ENCODE data around the gene NUDT8. TPM values are rescaled to one million over a fixed set of nuclear protein-coding genes. Genes with fewer than 3 reads are reported as not detected.

The NUDT8 gene
- polyA plus RNA-seq, 1 of the 3 experiments (the other 2 are of a cell fraction) = 2.7 TPM

- TF ChIP-seq CTCF (IDR thresholded peaks at IDR 0.05) (no peak), YY1 (IDR thresholded peaks at IDR 0.05; ENCODE audit: low read depth) (no peak), POLR2AphosphoS5 (IDR thresholded peaks at IDR 0.05; ENCODE audit: low read depth, low read length) (no peak), SMC3 (IDR thresholded peaks at IDR 0.05; ENCODE audit: low read depth, low read length) (no peak)
- TF ChIP-seq, protein P1, sequence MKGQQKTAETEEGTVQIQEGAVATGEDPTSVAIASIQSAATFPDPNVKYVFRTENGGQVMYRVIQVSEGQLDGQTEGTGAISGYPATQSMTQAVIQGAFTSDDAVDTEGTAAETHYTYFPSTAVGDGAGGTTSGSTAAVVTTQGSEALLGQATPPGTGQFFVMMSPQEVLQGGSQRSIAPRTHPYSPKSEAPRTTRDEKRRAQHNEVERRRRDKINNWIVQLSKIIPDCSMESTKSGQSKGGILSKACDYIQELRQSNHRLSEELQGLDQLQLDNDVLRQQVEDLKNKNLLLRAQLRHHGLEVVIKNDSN (IDR thresholded peaks at IDR 0.05; ENCODE audit: borderline replicate concordance, low read depth) = no peak
These were observed 43.8 kb downstream of the NUDT8 start (continued) for GRCh38 chr11:67585911-67586310.

DNA sequence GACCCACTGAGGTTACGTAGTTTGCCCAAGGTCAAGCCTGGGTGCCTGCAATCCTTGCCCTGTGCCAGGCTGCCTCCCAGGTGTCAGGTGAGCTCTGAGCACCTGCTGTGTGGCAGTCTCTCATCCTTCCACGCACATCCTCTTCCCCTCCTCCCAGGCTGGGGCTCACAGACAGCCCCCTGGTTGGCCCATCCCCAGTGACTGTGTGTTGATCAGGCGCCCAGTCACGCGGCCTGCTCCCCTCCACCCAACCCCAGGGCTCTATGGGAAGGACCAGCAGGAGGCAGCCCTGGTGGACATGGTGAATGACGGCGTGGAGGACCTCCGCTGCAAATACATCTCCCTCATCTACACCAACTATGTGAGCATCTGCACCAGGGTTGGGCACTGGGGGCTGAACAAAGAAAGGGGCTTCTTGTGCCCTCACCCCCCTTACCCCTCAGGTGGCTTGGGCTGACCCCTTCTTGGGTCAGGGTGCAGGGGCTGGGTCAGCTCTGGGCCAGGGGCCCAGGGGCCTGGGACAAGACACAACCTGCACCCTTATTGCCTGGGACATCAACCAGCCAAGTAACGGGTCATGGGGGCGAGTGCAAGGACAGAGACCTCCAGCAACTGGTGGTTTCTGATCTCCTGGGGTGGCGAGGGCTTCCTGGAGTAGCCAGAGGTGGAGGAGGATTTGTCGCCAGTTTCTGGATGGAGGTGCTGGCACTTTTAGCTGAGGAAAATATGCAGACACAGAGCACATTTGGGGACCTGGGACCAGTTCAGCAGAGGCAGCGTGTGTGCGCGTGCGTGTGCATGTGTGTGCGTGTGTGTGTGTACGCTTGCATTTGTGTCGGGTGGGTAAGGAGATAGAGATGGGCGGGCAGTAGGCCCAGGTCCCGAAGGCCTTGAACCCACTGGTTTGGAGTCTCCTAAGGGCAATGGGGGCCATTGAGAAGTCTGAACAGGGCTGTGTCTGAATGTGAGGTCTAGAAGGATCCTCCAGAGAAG lies 44.6 kb downstream of the NUDT8 start:
- H3K4me3 ChIP-seq (ENCODE audit: low read depth in 2 of 2, low read length in 1 of 2) = peak overlapping the region; percentile 68 to 77
- ChIA-PET CTCF (interaction anchor here (1.1 to 5.8 kb wide), 4 partner anchors 10 to 44 kb away, joined by 7 to 43 read pairs (median 20); partner anchors contain the start of gene NUDT8), POLR2A (interaction anchor here (1.1 to 1.9 kb wide), 2 partner anchors 23 to 45 kb away, joined by 3 to 9 read pairs; partner anchors contain the start of gene NUDT8)
- no peak overlapping the region for H2AFZ ChIP-seq (ENCODE audit: low read depth)
- peaks cover 10 to 14% of the 10 kb centered on the region in 2 experiments; a peak in 3 of 4 replicates for H3K4me1 ChIP-seq (ENCODE audit: control insufficient read depth in 1 of 2, insufficient read depth in 2 of 2, low read depth in 1 of 2, low read length in 1 of 2)
- peak; percentile 53 for DNase-seq
- H3K9me2 ChIP-seq = no peaks in the 10 kb centered on the region
- no peaks in the 10 kb centered on the region for H3K9me3 ChIP-seq
- peak overlapping the region; percentile 95 for H3K4me2 ChIP-seq
- WGBS (ENCODE audit: low lambda C conversion rate) = 98% methylated on average over 15 of the region's 21 CpGs
- peak overlapping the region in 1 of 2 experiments; percentile 61; a peak in 2 of 4 replicates for H3K27ac ChIP-seq (ENCODE audit: low read depth in 2 of 2, low read length in 1 of 2)
- H3K36me3 ChIP-seq (replicated peaks in 1 of 2; ENCODE audit: control insufficient read depth in 1 of 2, insufficient read depth in 2 of 2, low read length in 1 of 2) = peaks cover 13 to 24% of the 10 kb centered on the region in 2 experiments
- peaks cover 27% of the 10 kb centered on the region for H3K79me2 ChIP-seq (ENCODE audit: insufficient read depth)
- no peaks in the 10 kb centered on the region for H3K27me3 ChIP-seq (ENCODE audit: insufficient read depth)
- peaks cover 16% of the 10 kb centered on the region for H3F3A ChIP-seq (replicated peaks; ENCODE audit: insufficient read depth)
- H4K20me1 ChIP-seq (ENCODE audit: insufficient read depth) = peaks cover 20% of the 10 kb centered on the region
- peak overlapping the region; percentile 98 for H3K9ac ChIP-seq
- TF ChIP-seq CHD2 (IDR thresholded peaks at IDR 0.05; ENCODE audit: low read length, partially characterized antibody) (no peak), CTCF (IDR thresholded peaks at IDR 0.05) (no peak), FOSL2 (IDR thresholded peaks at IDR 0.05; ENCODE audit: borderline replicate concordance, low read depth) (no peak), SIN3A (IDR thresholded peaks at IDR 0.05; ENCODE audit: borderline replicate concordance, low read depth, low read length) (no peak), JUND (IDR thresholded peaks at IDR 0.05) (no peak), GABPA (IDR thresholded peaks at IDR 0.05; ENCODE audit: low read depth) (no peak), RFX5 (IDR thresholded peaks at IDR 0.05; ENCODE audit: low read length) (no peak), NFIC (IDR thresholded peaks at IDR 0.05; ENCODE audit: borderline replicate concordance) (no peak), GATA2 (CRISPR knock-in tag; IDR thresholded peaks at IDR 0.05) (no peak)
- TF ChIP-seq, protein P2, sequence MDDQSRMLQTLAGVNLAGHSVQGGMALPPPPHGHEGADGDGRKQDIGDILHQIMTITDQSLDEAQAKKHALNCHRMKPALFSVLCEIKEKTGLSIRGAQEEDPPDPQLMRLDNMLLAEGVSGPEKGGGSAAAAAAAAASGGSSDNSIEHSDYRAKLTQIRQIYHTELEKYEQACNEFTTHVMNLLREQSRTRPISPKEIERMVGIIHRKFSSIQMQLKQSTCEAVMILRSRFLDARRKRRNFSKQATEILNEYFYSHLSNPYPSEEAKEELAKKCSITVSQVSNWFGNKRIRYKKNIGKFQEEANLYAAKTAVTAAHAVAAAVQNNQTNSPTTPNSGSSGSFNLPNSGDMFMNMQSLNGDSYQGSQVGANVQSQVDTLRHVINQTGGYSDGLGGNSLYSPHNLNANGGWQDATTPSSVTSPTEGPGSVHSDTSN (IDR thresholded peaks at IDR 0.05) = no peak
- TF ChIP-seq, protein P3, sequence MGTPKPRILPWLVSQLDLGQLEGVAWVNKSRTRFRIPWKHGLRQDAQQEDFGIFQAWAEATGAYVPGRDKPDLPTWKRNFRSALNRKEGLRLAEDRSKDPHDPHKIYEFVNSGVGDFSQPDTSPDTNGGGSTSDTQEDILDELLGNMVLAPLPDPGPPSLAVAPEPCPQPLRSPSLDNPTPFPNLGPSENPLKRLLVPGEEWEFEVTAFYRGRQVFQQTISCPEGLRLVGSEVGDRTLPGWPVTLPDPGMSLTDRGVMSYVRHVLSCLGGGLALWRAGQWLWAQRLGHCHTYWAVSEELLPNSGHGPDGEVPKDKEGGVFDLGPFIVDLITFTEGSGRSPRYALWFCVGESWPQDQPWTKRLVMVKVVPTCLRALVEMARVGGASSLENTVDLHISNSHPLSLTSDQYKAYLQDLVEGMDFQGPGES (IDR thresholded peaks at IDR 0.05; ENCODE audit: low read depth, low read length) = no peak
- TF ChIP-seq, protein P4, sequence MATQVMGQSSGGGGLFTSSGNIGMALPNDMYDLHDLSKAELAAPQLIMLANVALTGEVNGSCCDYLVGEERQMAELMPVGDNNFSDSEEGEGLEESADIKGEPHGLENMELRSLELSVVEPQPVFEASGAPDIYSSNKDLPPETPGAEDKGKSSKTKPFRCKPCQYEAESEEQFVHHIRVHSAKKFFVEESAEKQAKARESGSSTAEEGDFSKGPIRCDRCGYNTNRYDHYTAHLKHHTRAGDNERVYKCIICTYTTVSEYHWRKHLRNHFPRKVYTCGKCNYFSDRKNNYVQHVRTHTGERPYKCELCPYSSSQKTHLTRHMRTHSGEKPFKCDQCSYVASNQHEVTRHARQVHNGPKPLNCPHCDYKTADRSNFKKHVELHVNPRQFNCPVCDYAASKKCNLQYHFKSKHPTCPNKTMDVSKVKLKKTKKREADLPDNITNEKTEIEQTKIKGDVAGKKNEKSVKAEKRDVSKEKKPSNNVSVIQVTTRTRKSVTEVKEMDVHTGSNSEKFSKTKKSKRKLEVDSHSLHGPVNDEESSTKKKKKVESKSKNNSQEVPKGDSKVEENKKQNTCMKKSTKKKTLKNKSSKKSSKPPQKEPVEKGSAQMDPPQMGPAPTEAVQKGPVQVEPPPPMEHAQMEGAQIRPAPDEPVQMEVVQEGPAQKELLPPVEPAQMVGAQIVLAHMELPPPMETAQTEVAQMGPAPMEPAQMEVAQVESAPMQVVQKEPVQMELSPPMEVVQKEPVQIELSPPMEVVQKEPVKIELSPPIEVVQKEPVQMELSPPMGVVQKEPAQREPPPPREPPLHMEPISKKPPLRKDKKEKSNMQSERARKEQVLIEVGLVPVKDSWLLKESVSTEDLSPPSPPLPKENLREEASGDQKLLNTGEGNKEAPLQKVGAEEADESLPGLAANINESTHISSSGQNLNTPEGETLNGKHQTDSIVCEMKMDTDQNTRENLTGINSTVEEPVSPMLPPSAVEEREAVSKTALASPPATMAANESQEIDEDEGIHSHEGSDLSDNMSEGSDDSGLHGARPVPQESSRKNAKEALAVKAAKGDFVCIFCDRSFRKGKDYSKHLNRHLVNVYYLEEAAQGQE (IDR thresholded peaks at IDR 0.05; ENCODE audit: low read depth, low read length) = no peak

All from SK-N-SH (cell line).